Measurements from ENCODE around the gene TMEM179. TPM values are rescaled to one million over a fixed set of nuclear protein-coding genes. Genes with fewer than 3 reads are reported as not detected.

The TMEM179 gene
- total RNA-seq: not detected

- TF ChIP-seq CTCF (IDR thresholded peaks at IDR 0.05; ENCODE audit: low read depth): no peak
These were observed at the start of gene TMEM179 for GRCh38 chr14:104604458-104605449. Gene TMEM179 (minus strand): TSS chr14:104604772. CDS start chr14:104604741, 31 bp downstream.

GRCh38 chr14:104654119-104654518 is 49.5 kb upstream of the TMEM179 start:
- no peak for TF ChIP-seq CTCF (IDR thresholded peaks at IDR 0.05; ENCODE audit: low read depth)

GRCh38 chr14:104652386-104652785 is 47.8 kb upstream of the TMEM179 start:
- no peak for TF ChIP-seq CTCF (IDR thresholded peaks at IDR 0.05; ENCODE audit: low read depth)

GRCh38 chr14:104651876-104652260 is 47.3 kb upstream of the TMEM179 start:
- TF ChIP-seq CTCF (IDR thresholded peaks at IDR 0.05; ENCODE audit: low read depth): no peak

GRCh38 chr14:104650981-104651875 is 46.7 kb upstream of the TMEM179 start:
- no peak for TF ChIP-seq CTCF (IDR thresholded peaks at IDR 0.05; ENCODE audit: low read depth)

- no peak for TF ChIP-seq CTCF (IDR thresholded peaks at IDR 0.05; ENCODE audit: low read depth)
These were observed 45.7 kb upstream of the TMEM179 start for GRCh38 chr14:104650057-104650980.
